HCT116 (cell line): ENCODE results near the gene CATSPERZ. TPM values are rescaled to one million over a fixed set of nuclear protein-coding genes. Genes with fewer than 3 reads are reported as not detected.

Experiments used
- ATAC-seq: fragments of 200-7000 bp; cut with Tn5 transposase; 2 replicates; pipeline ENCODE4 v1.9.1; 2020; ENCODE audit warnings: mild to moderate bottlenecking, moderate library complexity
- BruUV-seq: library from RNA; stranded (reverse); fragments of 400-500 nt; replicated peaks from 2 replicates; lab custom pipeline; 2021; lab: Mats Ljungman, UMichigan
- CTCF ChIA-PET: fragments of 300-600 bp; sonication (Branson Sonifier 250); formaldehyde crosslinking; loops from one replicate; lab custom pipeline; 2021; ENCODE audit warnings: antibody characterized with exemption; lab: Charles Lee
- POLR2A ChIA-PET: fragments of 300-600, 350-600 bp; sonication (Branson Sonifier 250); formaldehyde crosslinking; loops from one replicate; lab custom pipeline; 2021; ENCODE audit warnings: antibody characterized with exemption; lab: Charles Lee
- RAD21 ChIA-PET, 2 experiments: fragments of 300-600 bp; sonication (Branson Sonifier 250); formaldehyde crosslinking; loops; one replicate each; lab custom pipeline; 2023; ENCODE audit warnings: low total read pairs in 2 of 2; ENCODE audit not compliant: uncharacterized antibody in 2 of 2, unreplicated experiment in 2 of 2, low non-redundant PET in 1 of 2; lab: Charles Lee
- DNase-seq: peaks from one replicate; pipeline ENCODE4 v3.0.0-alpha.2; 2010; ENCODE audit warnings: low read depth, low spot score
- H2AFZ ChIP-seq: fragments of 200-600 bp; shearing (Covaris generic), sonication (generic); 2 replicates; pipeline ENCODE4 v1.6.1; 2017; ENCODE audit warnings: low read depth, mixed run types, mixed read lengths, antibody characterized with exemption, low read length; ENCODE audit not compliant: poor library complexity, severe bottlenecking
- H3K27ac ChIP-seq: 2 replicates; pipeline ENCODE4 v1.5.1; 2012; ENCODE audit warnings: low read depth, low read length
- H3K27me3 ChIP-seq: fragments of 200-600 bp; sonication (generic); 2 replicates; pipeline ENCODE4 v1.6.1; 2016; ENCODE audit warnings: mixed run types, low read length, mixed read lengths; ENCODE audit not compliant: insufficient read depth
- H3K36me3 ChIP-seq, 2 experiments: fragments of 200-500 bp in 1 of 2; fragments of 200-600 bp in 1 of 2; sonication (Bioruptor generic) in 1 of 2; sonication (generic) in 1 of 2; 2 replicates each; pipeline versions ENCODE4 v1.5.1 to v1.6.1; 2014 to 2016; ENCODE audit warnings: low read length in 2 of 2, inconsistent platforms in 1 of 2, mixed read lengths in 1 of 2, mixed run types in 1 of 2; ENCODE audit not compliant: insufficient read depth in 2 of 2, control insufficient read depth in 1 of 2
- H3K4me1 ChIP-seq, 2 experiments: fragments of 200-600 bp in 1 of 2; sonication (generic) in 1 of 2; 2 replicates each; pipeline versions ENCODE4 v1.5.1 to v1.6.1; 2012 to 2017; ENCODE audit warnings: low read length in 2 of 2, inconsistent platforms in 1 of 2, mild to moderate bottlenecking in 1 of 2, mixed read lengths in 1 of 2, mixed run types in 1 of 2, moderate library complexity in 1 of 2; ENCODE audit not compliant: insufficient read depth in 2 of 2, control insufficient read depth in 1 of 2
- H3K4me2 ChIP-seq: fragments of 200-600 bp; sonication (generic); 2 replicates; pipeline ENCODE4 v1.6.1; 2017; ENCODE audit warnings: mixed run types, low read length, mixed read lengths
- H3K4me3 ChIP-seq, 2 experiments: fragments of 200-600 bp in 1 of 2; sonication (generic) in 1 of 2; replicated peaks in 1 of 2; 2 replicates each; pipeline ENCODE4 v1.5.1; 2011 to 2016; ENCODE audit warnings: low read length in 2 of 2, control low read depth in 1 of 2, low read depth in 1 of 2, mild to moderate bottlenecking in 1 of 2, mixed read lengths in 1 of 2, mixed run types in 1 of 2
- H3K79me2 ChIP-seq: fragments of 200-600 bp; sonication (generic); 2 replicates; pipeline ENCODE4 v1.6.1; 2017; ENCODE audit warnings: mild to moderate bottlenecking, mixed run types, low read length, moderate library complexity, mixed read lengths; ENCODE audit not compliant: insufficient read depth
- H3K9ac ChIP-seq: fragments of 200-600 bp; sonication (generic); 2 replicates; pipeline ENCODE4 v1.6.1; 2016; ENCODE audit warnings: low read length, mixed read lengths
- H3K9me2 ChIP-seq: fragments of 200-600 bp; sonication (generic), shearing (Covaris generic); 2 replicates; pipeline ENCODE4 v1.6.1; 2017; ENCODE audit warnings: mixed run types, mild to moderate bottlenecking, moderate library complexity; ENCODE audit not compliant: insufficient read depth
- H3K9me3 ChIP-seq, 2 experiments: fragments of 200-500 bp in 1 of 2; fragments of 200-600 bp in 1 of 2; sonication (Bioruptor generic) in 1 of 2; sonication (generic) in 1 of 2; 2 replicates each; pipeline ENCODE4 v1.6.1; 2014 to 2017; ENCODE audit warnings: low read length in 2 of 2, mixed read lengths in 2 of 2, inconsistent platforms in 1 of 2, low read depth in 1 of 2, mild to moderate bottlenecking in 1 of 2, mixed run types in 1 of 2, moderate library complexity in 1 of 2; ENCODE audit not compliant: control insufficient read depth in 1 of 2, insufficient read depth in 1 of 2
- H4K20me1 ChIP-seq: fragments of 200-600 bp; sonication (generic), shearing (Covaris generic); 2 replicates; pipeline ENCODE4 v1.6.1; 2017; ENCODE audit warnings: mixed run types, mild to moderate bottlenecking, moderate library complexity; ENCODE audit not compliant: insufficient read depth
- CEBPB ChIP-seq: IDR thresholded peaks from 2 replicates; pipeline ENCODE4 v1.6.1; 2012; ENCODE audit warnings: low read depth
- EGR1 ChIP-seq: IDR thresholded peaks from 2 replicates; pipeline ENCODE4 v1.6.1; 2012; ENCODE audit warnings: low read depth
- ELF1 ChIP-seq: IDR thresholded peaks from 2 replicates; pipeline ENCODE4 v1.6.1; 2012; ENCODE audit warnings: low read depth, borderline replicate concordance
- EZH2 ChIP-seq: fragments of 200-600 bp; sonication (generic); IDR thresholded peaks from 2 replicates; pipeline ENCODE4 v1.6.1; 2017; ENCODE audit warnings: antibody characterized with exemption, mixed run types
- EZH2phosphoT487 ChIP-seq: fragments of 200-600 bp; IDR thresholded peaks from 2 replicates; pipeline ENCODE4 v1.6.1; 2018; ENCODE audit warnings: antibody characterized with exemption, borderline replicate concordance
- FOSL1 ChIP-seq: IDR thresholded peaks from 2 replicates; pipeline ENCODE4 v1.6.1; 2012; ENCODE audit warnings: low read depth
- RAD21 ChIP-seq: IDR thresholded peaks from 2 replicates; pipeline ENCODE4 v1.6.1; 2012; ENCODE audit warnings: low read depth, mild to moderate bottlenecking
- SIN3A ChIP-seq: IDR thresholded peaks from 2 replicates; pipeline ENCODE4 v1.6.1; 2012; ENCODE audit warnings: low read depth
- YY1 ChIP-seq: IDR thresholded peaks from 2 replicates; pipeline ENCODE4 v1.6.1; 2011; ENCODE audit warnings: low read length, low read depth, moderate library complexity, mild to moderate bottlenecking; ENCODE audit not compliant: insufficient replicate concordance; ENCODE audit errors: extremely low read depth
- intact Hi-C: fragments of 100-400 bp; cut with micrococcal nuclease; formaldehyde crosslinking; loops from 2 replicates; pipeline ENCODE4 v1.10.0; 2022
- total RNA-seq: library from RNA; stranded (reverse); gene quantifications from one replicate; pipeline ENCODE4 v1.2.1, GENCODE V29; 2021; ENCODE audit not compliant: unreplicated experiment
- TF ChIP-seq, protein P1 (sequence below): IDR thresholded peaks from 2 replicates; pipeline ENCODE4 v1.6.1; 2012
- TF ChIP-seq, protein P2 (sequence below), 3 experiments: fragments of 200-600 bp in 1 of 3; sonication (generic) in 1 of 3; IDR thresholded peaks in 2 of 3; conservative IDR thresholded peaks in 1 of 3; 2 replicates each; pipeline ENCODE4 v1.5.1; 2012 to 2017; ENCODE audit warnings: low read depth in 2 of 3, low read length in 2 of 3, antibody characterized with exemption in 1 of 3, borderline replicate concordance in 1 of 3, control low read depth in 1 of 3, mild to moderate bottlenecking in 1 of 3, mixed read lengths in 1 of 3, mixed run types in 1 of 3, moderate library complexity in 1 of 3; ENCODE audit not compliant: insufficient read depth in 1 of 3
- TF ChIP-seq, protein P3 (sequence below): IDR thresholded peaks from 2 replicates; pipeline ENCODE4 v1.6.1; 2011; ENCODE audit warnings: mild to moderate bottlenecking, low read length, moderate library complexity; ENCODE audit not compliant: insufficient replicate concordance; ENCODE audit errors: extremely low read depth

The CATSPERZ gene
- total RNA-seq, 1 experiment from 2014 or later: 1.7 TPM

DNA sequence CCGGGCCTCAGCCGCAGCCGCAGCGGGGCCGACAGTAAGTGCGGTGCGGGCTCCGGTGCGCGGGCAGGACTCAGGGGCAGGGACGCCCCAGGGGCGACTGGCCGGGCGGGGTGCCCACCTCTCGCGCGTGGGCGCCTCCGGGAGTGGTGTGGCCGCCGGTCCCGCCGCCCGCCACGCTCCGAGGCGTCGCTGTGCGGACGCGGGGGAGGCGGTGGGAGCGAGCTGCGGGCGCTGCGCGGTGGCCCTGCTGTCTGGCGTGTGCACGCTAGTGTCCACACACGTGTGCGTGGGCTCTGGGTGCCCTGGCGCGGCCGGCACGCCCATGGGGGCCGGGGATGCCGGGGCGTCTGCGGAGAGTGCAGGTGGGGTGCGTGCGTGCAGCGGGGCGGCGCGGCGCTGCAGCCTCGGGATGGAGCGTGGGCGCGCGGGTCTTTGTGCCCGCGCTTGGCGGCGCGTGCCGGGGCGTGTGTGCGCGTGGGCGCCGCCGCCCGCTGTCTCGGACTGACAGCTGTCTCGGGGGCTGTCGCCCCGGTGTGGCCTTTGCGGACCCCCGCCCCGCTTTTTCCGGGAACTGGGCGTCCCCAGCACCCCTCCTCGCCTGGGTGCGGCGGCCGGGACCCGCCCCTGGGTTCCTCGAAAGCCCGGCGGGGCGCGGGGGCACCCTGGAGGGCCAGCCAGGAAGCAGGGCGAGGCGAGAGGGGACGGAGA lies 8.3 kb upstream of the CATSPERZ start:
- Histone ChIP-seq H2AFZ (no peak overlapping the region), H3K4me2 (no peak overlapping the region), H3K4me1 (peaks cover 0 to 8% of the 10 kb centered on the region in 2 experiments; a peak in 2 of 4 replicates), H3K79me2 (no peaks in the 10 kb centered on the region), H3K27me3 (no peaks in the 10 kb centered on the region), H3K36me3 (no peaks in the 10 kb centered on the region), H3K4me3 (no peak overlapping the region), H3K9me2 (no peaks in the 10 kb centered on the region), H3K9me3 (no peaks in the 10 kb centered on the region), H4K20me1 (no peaks in the 10 kb centered on the region), H3K9ac (no peak overlapping the region), H3K27ac (no peak overlapping the region)
- DNase-seq (no peak), ATAC-seq (no peak)
- BruUV-seq: no TSS peak
- POLR2A ChIA-PET: no interaction called here
- TF ChIP-seq, protein P1, sequence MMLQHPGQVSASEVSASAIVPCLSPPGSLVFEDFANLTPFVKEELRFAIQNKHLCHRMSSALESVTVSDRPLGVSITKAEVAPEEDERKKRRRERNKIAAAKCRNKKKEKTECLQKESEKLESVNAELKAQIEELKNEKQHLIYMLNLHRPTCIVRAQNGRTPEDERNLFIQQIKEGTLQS: no peak
- TF ChIP-seq SIN3A (no peak), ELF1 (no peak), FOSL1 (no peak), RAD21 (no peak), CEBPB (no peak), YY1 (no peak), EGR1 (no peak), EZH2phosphoT487 (no peak), EZH2 (no peak)
- TF ChIP-seq, protein P2, sequence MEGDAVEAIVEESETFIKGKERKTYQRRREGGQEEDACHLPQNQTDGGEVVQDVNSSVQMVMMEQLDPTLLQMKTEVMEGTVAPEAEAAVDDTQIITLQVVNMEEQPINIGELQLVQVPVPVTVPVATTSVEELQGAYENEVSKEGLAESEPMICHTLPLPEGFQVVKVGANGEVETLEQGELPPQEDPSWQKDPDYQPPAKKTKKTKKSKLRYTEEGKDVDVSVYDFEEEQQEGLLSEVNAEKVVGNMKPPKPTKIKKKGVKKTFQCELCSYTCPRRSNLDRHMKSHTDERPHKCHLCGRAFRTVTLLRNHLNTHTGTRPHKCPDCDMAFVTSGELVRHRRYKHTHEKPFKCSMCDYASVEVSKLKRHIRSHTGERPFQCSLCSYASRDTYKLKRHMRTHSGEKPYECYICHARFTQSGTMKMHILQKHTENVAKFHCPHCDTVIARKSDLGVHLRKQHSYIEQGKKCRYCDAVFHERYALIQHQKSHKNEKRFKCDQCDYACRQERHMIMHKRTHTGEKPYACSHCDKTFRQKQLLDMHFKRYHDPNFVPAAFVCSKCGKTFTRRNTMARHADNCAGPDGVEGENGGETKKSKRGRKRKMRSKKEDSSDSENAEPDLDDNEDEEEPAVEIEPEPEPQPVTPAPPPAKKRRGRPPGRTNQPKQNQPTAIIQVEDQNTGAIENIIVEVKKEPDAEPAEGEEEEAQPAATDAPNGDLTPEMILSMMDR (IDR thresholded peaks at IDR 0.05 in 2 of 3, conservative IDR thresholded peaks at IDR 0.05 in 1 of 3; ENCODE audit: borderline replicate concordance in 1 of 3, insufficient read depth in 1 of 3, low read depth in 2 of 3, low read length in 2 of 3): no peak
- TF ChIP-seq, protein P3, sequence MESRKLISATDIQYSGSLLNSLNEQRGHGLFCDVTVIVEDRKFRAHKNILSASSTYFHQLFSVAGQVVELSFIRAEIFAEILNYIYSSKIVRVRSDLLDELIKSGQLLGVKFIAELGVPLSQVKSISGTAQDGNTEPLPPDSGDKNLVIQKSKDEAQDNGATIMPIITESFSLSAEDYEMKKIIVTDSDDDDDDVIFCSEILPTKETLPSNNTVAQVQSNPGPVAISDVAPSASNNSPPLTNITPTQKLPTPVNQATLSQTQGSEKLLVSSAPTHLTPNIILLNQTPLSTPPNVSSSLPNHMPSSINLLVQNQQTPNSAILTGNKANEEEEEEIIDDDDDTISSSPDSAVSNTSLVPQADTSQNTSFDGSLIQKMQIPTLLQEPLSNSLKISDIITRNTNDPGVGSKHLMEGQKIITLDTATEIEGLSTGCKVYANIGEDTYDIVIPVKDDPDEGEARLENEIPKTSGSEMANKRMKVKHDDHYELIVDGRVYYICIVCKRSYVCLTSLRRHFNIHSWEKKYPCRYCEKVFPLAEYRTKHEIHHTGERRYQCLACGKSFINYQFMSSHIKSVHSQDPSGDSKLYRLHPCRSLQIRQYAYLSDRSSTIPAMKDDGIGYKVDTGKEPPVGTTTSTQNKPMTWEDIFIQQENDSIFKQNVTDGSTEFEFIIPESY: no peak
- CTCF ChIA-PET: no interaction called here
- RAD21 ChIA-PET: no interaction called here
- intact Hi-C loops: no loop called here
